Measurements from ENCODE around the gene SKI.

GRCh38 chr1:2257245-2257627 lies 29.1 kb downstream of the SKI start:
- no peak for TF ChIP-seq CTCF (IDR thresholded peaks at IDR 0.05)
- TF ChIP-seq POLR2A (IDR thresholded peaks at IDR 0.05): no peak
- TF ChIP-seq POLR2AphosphoS5 (IDR thresholded peaks at IDR 0.05; ENCODE audit: insufficient read depth in 1 of 2, low read depth in 1 of 2): no peak
